HEK293 (cell line): ENCODE data around the gene OR2F2.

ENCODE experiments used
- HOXA7 ChIP-seq: sonication (generic); formaldehyde crosslinking; IDR thresholded peaks from 2 replicates; pipeline ENCODE4 v1.8.1; 2022; ENCODE audit warnings: missing genetic modification reagents, borderline replicate concordance
- KLF1 ChIP-seq: fragments of 450-650 bp; formaldehyde crosslinking; IDR thresholded peaks from 2 replicates; pipeline ENCODE4 v1.5.1; 2016; ENCODE audit warnings: missing biosample characterization, missing genetic modification characterization
- KLF8 ChIP-seq: fragments of 450-650 bp; formaldehyde crosslinking; IDR thresholded peaks from 2 replicates; pipeline ENCODE4 v1.5.1; 2016; ENCODE audit warnings: missing biosample characterization, missing genetic modification characterization
- REPIN1 ChIP-seq: fragments of 450-650 bp; formaldehyde crosslinking; IDR thresholded peaks from 2 replicates; pipeline ENCODE4 v1.5.1; 2017; ENCODE audit warnings: missing biosample characterization, missing genetic modification characterization, low read depth
- SP7 ChIP-seq: fragments of 450-650 bp; formaldehyde crosslinking; IDR thresholded peaks from 2 replicates; pipeline ENCODE4 v1.5.1; 2016; ENCODE audit warnings: missing biosample characterization, missing genetic modification characterization
- ZBTB8A ChIP-seq: fragments of 450-650 bp; formaldehyde crosslinking; IDR thresholded peaks from 2 replicates; pipeline ENCODE4 v1.5.1; 2016; ENCODE audit warnings: missing biosample characterization, missing genetic modification characterization
- ZEB2 ChIP-seq: fragments of 450-650 bp; formaldehyde crosslinking; IDR thresholded peaks from 2 replicates; pipeline ENCODE4 v1.5.1; 2016; ENCODE audit warnings: missing biosample characterization, missing genetic modification characterization
- ZFHX2 ChIP-seq: fragments of 450-650 bp; formaldehyde crosslinking; conservative IDR thresholded peaks from 2 replicates; pipeline ENCODE4 v1.5.1; 2016; ENCODE audit warnings: missing biosample characterization, missing genetic modification characterization
- ZNF114 ChIP-seq: fragments of 450-650 bp; formaldehyde crosslinking; IDR thresholded peaks from 2 replicates; pipeline ENCODE4 v1.5.0; 2017; ENCODE audit warnings: missing biosample characterization, missing genetic modification characterization
- ZNF157 ChIP-seq: fragments of 450-650 bp; formaldehyde crosslinking; IDR thresholded peaks from 2 replicates; pipeline ENCODE4 v1.5.1; 2016; ENCODE audit warnings: missing biosample characterization, missing genetic modification characterization
- ZNF2 ChIP-seq: fragments of 450-650 bp; formaldehyde crosslinking; IDR thresholded peaks from 2 replicates; pipeline ENCODE4 v1.5.1; 2016; ENCODE audit warnings: missing biosample characterization, missing genetic modification characterization
- ZNF350 ChIP-seq: fragments of 450-650 bp; formaldehyde crosslinking; IDR thresholded peaks from 2 replicates; pipeline ENCODE4 v1.5.0; 2017; ENCODE audit warnings: missing biosample characterization, mild to moderate bottlenecking, missing genetic modification characterization
- ZNF521 ChIP-seq: fragments of 450-650 bp; formaldehyde crosslinking; IDR thresholded peaks from 2 replicates; pipeline ENCODE4 v1.5.1; 2017; ENCODE audit warnings: missing biosample characterization, mild to moderate bottlenecking, missing genetic modification characterization
- ZNF660 ChIP-seq: fragments of 450-650 bp; IDR thresholded peaks from 2 replicates; pipeline ENCODE4 v1.5.1; 2018; ENCODE audit warnings: missing biosample characterization, mild to moderate bottlenecking, missing genetic modification characterization
- ZSCAN23 ChIP-seq: fragments of 450-650 bp; formaldehyde crosslinking; IDR thresholded peaks from 2 replicates; pipeline ENCODE4 v1.5.1; 2016; ENCODE audit warnings: missing biosample characterization, missing genetic modification characterization
- ZXDB ChIP-seq: fragments of 450-650 bp; formaldehyde crosslinking; IDR thresholded peaks from 2 replicates; pipeline ENCODE4 v1.5.1; 2016; ENCODE audit warnings: missing biosample characterization, missing genetic modification characterization
- TF ChIP-seq, protein P1 (sequence below): fragments of 450-650 bp; formaldehyde crosslinking; IDR thresholded peaks from 2 replicates; pipeline ENCODE4 v1.5.1; 2017; ENCODE audit warnings: missing biosample characterization, missing genetic modification characterization
- TF ChIP-seq, protein P2 (sequence below): fragments of 450-650 bp; formaldehyde crosslinking; IDR thresholded peaks from 2 replicates; pipeline ENCODE4 v1.5.1; 2016; ENCODE audit warnings: missing biosample characterization, missing genetic modification characterization, borderline replicate concordance
- TF ChIP-seq, protein P3 (sequence below): sonication (generic); formaldehyde crosslinking; IDR thresholded peaks from 2 replicates; pipeline ENCODE4 v1.8.1; 2022; ENCODE audit warnings: mild to moderate bottlenecking, moderate library complexity, missing genetic modification reagents
- TF ChIP-seq, protein P4 (sequence below): fragments of 450-650 bp; formaldehyde crosslinking; IDR thresholded peaks from 2 replicates; pipeline ENCODE4 v1.5.1; 2016; ENCODE audit warnings: missing biosample characterization, missing genetic modification characterization
- TF ChIP-seq, protein P5 (sequence below): fragments of 450-650 bp; formaldehyde crosslinking; conservative IDR thresholded peaks from 2 replicates; pipeline ENCODE4 v1.5.1; 2016; ENCODE audit warnings: low read depth, missing biosample characterization, missing genetic modification characterization
- TF ChIP-seq, protein P6 (sequence below): fragments of 450-650 bp; formaldehyde crosslinking; IDR thresholded peaks from 2 replicates; pipeline ENCODE4 v1.5.1; 2016; ENCODE audit warnings: missing biosample characterization, missing genetic modification characterization
- TF ChIP-seq, protein P7 (sequence below): fragments of 450-650 bp; formaldehyde crosslinking; IDR thresholded peaks from 2 replicates; pipeline ENCODE4; 2016; ENCODE audit warnings: missing biosample characterization, missing genetic modification characterization

Gene OR2F2

DNA sequence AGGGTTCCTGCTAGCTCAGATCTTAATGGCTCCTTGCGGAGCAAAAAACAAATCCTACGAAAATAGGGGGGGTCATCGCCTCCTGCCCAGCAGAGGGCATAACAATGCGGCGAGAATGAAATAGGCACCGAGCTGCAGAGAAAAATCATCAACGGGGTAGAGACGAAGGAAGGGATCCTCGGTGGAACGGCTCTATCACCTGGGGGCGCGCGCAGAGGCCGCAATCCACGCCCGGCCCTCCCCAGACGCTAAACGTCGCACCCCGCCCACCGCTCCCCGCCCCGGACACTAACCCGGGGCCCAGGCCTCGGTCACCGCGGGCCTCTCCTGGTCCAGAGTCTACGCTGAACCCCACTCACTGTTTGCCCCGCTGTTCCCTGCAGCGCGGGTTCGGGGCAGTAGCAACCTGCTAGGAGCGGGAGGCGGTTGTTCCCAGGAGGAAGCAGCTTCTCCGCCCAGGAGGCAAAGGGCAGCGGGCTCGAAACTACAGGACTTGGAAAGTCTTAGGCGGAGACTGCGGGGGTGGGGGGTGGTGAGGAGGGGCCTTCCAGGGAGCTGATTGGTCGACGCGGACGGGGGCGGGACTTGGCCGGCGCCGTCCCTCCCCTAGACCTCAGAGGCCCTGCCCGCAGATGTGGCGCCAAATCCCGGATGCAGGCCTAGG is 33.2 kb upstream of the OR2F2 start, which contains the start of gene TCAF1 (continued):
- TF ChIP-seq, protein P1, sequence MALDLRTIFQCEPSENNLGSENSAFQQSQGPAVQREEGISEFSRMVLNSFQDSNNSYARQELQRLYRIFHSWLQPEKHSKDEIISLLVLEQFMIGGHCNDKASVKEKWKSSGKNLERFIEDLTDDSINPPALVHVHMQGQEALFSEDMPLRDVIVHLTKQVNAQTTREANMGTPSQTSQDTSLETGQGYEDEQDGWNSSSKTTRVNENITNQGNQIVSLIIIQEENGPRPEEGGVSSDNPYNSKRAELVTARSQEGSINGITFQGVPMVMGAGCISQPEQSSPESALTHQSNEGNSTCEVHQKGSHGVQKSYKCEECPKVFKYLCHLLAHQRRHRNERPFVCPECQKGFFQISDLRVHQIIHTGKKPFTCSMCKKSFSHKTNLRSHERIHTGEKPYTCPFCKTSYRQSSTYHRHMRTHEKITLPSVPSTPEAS (tag by site-specific recombination) = no peak
- TF ChIP-seq, protein P2, sequence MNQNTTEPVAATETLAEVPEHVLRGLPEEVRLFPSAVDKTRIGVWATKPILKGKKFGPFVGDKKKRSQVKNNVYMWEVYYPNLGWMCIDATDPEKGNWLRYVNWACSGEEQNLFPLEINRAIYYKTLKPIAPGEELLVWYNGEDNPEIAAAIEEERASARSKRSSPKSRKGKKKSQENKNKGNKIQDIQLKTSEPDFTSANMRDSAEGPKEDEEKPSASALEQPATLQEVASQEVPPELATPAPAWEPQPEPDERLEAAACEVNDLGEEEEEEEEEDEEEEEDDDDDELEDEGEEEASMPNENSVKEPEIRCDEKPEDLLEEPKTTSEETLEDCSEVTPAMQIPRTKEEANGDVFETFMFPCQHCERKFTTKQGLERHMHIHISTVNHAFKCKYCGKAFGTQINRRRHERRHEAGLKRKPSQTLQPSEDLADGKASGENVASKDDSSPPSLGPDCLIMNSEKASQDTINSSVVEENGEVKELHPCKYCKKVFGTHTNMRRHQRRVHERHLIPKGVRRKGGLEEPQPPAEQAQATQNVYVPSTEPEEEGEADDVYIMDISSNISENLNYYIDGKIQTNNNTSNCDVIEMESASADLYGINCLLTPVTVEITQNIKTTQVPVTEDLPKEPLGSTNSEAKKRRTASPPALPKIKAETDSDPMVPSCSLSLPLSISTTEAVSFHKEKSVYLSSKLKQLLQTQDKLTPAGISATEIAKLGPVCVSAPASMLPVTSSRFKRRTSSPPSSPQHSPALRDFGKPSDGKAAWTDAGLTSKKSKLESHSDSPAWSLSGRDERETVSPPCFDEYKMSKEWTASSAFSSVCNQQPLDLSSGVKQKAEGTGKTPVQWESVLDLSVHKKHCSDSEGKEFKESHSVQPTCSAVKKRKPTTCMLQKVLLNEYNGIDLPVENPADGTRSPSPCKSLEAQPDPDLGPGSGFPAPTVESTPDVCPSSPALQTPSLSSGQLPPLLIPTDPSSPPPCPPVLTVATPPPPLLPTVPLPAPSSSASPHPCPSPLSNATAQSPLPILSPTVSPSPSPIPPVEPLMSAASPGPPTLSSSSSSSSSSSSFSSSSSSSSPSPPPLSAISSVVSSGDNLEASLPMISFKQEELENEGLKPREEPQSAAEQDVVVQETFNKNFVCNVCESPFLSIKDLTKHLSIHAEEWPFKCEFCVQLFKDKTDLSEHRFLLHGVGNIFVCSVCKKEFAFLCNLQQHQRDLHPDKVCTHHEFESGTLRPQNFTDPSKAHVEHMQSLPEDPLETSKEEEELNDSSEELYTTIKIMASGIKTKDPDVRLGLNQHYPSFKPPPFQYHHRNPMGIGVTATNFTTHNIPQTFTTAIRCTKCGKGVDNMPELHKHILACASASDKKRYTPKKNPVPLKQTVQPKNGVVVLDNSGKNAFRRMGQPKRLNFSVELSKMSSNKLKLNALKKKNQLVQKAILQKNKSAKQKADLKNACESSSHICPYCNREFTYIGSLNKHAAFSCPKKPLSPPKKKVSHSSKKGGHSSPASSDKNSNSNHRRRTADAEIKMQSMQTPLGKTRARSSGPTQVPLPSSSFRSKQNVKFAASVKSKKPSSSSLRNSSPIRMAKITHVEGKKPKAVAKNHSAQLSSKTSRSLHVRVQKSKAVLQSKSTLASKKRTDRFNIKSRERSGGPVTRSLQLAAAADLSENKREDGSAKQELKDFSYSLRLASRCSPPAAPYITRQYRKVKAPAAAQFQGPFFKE (tag by site-specific recombination) = no peak
- no peak for TF ChIP-seq ZNF521
- peak; percentile 63; the same call in 1 of the 2 replicates for TF ChIP-seq ZXDB
- TF ChIP-seq REPIN1 (tag by site-specific recombination) = 0 out of 2 replicates have a peak, but pooled peaks have one; percentile 37
- peak; percentile 79 for TF ChIP-seq ZFHX2 (tag by site-specific recombination)
- TF ChIP-seq SP7 (tag by site-specific recombination) = peak; percentile 67
- TF ChIP-seq ZEB2 = peak; percentile 88
- TF ChIP-seq, protein P3, sequence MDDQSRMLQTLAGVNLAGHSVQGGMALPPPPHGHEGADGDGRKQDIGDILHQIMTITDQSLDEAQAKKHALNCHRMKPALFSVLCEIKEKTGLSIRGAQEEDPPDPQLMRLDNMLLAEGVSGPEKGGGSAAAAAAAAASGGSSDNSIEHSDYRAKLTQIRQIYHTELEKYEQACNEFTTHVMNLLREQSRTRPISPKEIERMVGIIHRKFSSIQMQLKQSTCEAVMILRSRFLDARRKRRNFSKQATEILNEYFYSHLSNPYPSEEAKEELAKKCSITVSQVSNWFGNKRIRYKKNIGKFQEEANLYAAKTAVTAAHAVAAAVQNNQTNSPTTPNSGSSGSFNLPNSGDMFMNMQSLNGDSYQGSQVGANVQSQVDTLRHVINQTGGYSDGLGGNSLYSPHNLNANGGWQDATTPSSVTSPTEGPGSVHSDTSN (CRISPR knock-in tag) = peak; percentile 19; the same call in 1 of the 2 replicates
- TF ChIP-seq HOXA7 = no peak
- TF ChIP-seq, protein P4, sequence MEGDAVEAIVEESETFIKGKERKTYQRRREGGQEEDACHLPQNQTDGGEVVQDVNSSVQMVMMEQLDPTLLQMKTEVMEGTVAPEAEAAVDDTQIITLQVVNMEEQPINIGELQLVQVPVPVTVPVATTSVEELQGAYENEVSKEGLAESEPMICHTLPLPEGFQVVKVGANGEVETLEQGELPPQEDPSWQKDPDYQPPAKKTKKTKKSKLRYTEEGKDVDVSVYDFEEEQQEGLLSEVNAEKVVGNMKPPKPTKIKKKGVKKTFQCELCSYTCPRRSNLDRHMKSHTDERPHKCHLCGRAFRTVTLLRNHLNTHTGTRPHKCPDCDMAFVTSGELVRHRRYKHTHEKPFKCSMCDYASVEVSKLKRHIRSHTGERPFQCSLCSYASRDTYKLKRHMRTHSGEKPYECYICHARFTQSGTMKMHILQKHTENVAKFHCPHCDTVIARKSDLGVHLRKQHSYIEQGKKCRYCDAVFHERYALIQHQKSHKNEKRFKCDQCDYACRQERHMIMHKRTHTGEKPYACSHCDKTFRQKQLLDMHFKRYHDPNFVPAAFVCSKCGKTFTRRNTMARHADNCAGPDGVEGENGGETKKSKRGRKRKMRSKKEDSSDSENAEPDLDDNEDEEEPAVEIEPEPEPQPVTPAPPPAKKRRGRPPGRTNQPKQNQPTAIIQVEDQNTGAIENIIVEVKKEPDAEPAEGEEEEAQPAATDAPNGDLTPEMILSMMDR = peak; percentile 97
- no peak for TF ChIP-seq ZNF350 (tag by site-specific recombination)
- TF ChIP-seq, protein P5, sequence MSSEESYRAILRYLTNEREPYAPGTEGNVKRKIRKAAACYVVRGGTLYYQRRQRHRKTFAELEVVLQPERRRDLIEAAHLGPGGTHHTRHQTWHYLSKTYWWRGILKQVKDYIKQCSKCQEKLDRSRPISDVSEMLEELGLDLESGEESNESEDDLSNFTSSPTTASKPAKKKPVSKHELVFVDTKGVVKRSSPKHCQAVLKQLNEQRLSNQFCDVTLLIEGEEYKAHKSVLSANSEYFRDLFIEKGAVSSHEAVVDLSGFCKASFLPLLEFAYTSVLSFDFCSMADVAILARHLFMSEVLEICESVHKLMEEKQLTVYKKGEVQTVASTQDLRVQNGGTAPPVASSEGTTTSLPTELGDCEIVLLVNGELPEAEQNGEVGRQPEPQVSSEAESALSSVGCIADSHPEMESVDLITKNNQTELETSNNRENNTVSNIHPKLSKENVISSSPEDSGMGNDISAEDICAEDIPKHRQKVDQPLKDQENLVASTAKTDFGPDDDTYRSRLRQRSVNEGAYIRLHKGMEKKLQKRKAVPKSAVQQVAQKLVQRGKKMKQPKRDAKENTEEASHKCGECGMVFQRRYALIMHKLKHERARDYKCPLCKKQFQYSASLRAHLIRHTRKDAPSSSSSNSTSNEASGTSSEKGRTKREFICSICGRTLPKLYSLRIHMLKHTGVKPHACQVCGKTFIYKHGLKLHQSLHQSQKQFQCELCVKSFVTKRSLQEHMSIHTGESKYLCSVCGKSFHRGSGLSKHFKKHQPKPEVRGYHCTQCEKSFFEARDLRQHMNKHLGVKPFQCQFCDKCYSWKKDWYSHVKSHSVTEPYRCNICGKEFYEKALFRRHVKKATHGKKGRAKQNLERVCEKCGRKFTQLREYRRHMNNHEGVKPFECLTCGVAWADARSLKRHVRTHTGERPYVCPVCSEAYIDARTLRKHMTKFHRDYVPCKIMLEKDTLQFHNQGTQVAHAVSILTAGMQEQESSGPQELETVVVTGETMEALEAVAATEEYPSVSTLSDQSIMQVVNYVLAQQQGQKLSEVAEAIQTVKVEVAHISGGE = 0 out of 2 replicates have a peak, but pooled peaks have one; percentile 15
- TF ChIP-seq KLF8 (tag by site-specific recombination) = peak; percentile 96
- peak; percentile 82; the same call in 1 of the 2 replicates for TF ChIP-seq ZNF660 (tag by site-specific recombination)
- TF ChIP-seq ZNF114 = no peak
- TF ChIP-seq, protein P6, sequence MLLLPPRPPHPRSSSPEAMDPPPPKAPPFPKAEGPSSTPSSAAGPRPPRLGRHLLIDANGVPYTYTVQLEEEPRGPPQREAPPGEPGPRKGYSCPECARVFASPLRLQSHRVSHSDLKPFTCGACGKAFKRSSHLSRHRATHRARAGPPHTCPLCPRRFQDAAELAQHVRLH (tag by site-specific recombination) = 0 out of 2 replicates have a peak, but pooled peaks have one; percentile 12
- TF ChIP-seq ZSCAN23 (tag by site-specific recombination) = peak; percentile 56; the same call in 1 of the 2 replicates
- peak; percentile 73 for TF ChIP-seq ZNF2 (tag by site-specific recombination)
- no peak for TF ChIP-seq ZNF157
- TF ChIP-seq, protein P7, sequence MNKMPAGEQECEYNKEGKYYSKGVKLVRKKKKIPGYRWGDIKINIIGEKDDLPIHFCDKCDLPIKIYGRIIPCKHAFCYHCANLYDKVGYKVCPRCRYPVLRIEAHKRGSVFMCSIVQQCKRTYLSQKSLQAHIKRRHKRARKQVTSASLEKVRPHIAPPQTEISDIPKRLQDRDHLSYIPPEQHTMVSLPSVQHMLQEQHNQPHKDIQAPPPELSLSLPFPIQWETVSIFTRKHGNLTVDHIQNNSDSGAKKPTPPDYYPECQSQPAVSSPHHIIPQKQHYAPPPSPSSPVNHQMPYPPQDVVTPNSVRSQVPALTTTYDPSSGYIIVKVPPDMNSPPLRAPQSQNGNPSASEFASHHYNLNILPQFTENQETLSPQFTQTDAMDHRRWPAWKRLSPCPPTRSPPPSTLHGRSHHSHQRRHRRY = no peak
- TF ChIP-seq ZBTB8A (tag by site-specific recombination) = peak; percentile 42; the same call in 1 of the 2 replicates
- TF ChIP-seq KLF1 = peak; percentile 79
